Fibroblast of the aortic adventitia (primary cell): ENCODE results near the gene SLC7A8. TPM values are rescaled to one million over a fixed set of nuclear protein-coding genes. Genes with fewer than 3 reads are reported as not detected.
A peak's percentile ranks its signal among the peaks of the same experiment; 100 is the strongest.

Experiments used
- DNase-seq: peaks from one replicate; pipeline ENCODE4 v3.0.0-alpha.2; 2010; ENCODE audit warnings: low read depth
- H3K4me3 ChIP-seq: 2 replicates; pipeline ENCODE4 v1.5.1; 2011; ENCODE audit warnings: low read depth, mild to moderate bottlenecking, control low read depth, low read length, moderate library complexity
- total RNA-seq: library from RNA; depleted of rRNA; stranded (reverse); fragments of >200 nt; gene quantifications from 2 replicates; pipeline ENCODE4 v1.2.3, GENCODE V29; 2012; ENCODE audit warnings: low replicate concordance
- TF ChIP-seq, protein P1 (sequence below): IDR thresholded peaks from 2 replicates; pipeline ENCODE4 v1.5.1; 2011; ENCODE audit warnings: mild to moderate bottlenecking, low read length, control low read depth, inconsistent platforms; ENCODE audit not compliant: insufficient read depth

The SLC7A8 gene
- total RNA-seq, 1 donor, result 11.7 TPM

DNA sequence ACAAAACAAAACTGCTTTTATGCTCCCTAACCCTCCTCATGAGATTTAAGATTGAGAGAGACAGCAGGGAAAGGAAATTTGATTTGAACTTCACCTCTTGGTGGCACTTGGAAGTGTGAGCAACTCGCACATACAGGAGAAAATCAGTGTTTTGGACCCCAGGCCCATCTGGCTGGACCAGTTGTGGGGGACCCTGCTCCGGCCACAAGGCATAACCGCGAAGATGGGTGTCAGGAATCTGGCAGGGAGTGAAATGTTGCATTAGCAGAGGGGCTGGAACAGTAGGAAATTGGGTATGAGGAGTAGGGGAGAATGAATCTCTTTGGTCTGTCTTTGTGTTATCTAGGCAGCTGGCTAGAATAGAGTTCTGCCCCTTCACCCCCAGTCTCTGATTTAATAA is 79.9 kb downstream of the SLC7A8 start:
- H3K4me3 ChIP-seq, result no peak overlapping the region
- DNase-seq, result no peak
- TF ChIP-seq, protein P1, sequence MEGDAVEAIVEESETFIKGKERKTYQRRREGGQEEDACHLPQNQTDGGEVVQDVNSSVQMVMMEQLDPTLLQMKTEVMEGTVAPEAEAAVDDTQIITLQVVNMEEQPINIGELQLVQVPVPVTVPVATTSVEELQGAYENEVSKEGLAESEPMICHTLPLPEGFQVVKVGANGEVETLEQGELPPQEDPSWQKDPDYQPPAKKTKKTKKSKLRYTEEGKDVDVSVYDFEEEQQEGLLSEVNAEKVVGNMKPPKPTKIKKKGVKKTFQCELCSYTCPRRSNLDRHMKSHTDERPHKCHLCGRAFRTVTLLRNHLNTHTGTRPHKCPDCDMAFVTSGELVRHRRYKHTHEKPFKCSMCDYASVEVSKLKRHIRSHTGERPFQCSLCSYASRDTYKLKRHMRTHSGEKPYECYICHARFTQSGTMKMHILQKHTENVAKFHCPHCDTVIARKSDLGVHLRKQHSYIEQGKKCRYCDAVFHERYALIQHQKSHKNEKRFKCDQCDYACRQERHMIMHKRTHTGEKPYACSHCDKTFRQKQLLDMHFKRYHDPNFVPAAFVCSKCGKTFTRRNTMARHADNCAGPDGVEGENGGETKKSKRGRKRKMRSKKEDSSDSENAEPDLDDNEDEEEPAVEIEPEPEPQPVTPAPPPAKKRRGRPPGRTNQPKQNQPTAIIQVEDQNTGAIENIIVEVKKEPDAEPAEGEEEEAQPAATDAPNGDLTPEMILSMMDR, result no peak

DNA sequence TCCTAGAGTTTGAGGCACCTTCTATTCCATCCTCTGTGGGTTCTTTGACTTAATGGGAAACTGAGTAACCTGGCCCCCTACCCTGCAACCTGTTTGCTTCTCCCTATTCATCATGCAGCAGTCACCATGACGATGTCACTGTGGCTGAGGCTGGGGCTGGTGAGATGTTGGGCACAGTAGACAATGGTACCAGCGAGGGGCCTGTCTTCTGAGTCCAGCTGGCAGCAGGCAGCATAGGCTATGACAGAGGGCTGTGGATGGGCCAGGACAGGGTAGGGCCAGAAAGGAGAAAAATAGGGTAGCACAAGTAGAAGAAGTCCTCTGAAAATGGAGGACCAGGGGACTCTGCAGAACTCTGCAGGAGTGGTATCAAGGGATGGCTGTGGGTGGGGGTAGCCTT is 80.7 kb downstream of the SLC7A8 start:
- no peak for DNase-seq
- no peak overlapping the region for H3K4me3 ChIP-seq
- TF ChIP-seq, protein P1, result no peak

DNA sequence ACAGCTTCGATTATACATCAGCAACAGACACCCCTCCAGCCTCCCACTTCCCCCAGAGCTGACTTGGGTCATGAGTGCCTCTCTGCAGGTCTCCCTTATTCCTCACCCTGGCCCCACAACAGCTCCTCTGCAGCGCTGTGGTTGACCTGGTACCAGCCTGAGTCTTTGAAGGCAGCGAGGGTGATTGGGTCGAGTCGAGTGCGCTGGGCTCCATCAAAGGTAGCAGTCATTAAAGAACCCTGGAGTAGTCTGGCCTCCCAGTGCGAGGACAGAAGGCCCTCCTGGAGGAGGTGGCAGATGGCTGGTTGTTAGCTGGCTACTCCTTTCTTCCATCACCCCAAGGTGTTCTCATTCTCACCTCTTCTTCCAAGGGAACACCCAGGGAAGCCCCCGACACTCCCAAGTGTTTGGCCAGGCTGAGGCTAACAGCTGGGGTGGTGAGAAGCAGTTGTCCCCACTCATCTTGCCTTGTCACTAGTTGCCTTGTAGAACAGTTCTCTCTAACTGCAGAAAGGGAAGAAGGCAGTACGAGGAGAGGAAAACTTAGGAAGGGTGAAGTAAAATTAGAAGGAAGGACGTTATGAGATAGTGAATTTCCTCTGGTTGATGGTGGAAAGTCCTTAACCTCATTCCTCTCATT is 81.4 kb downstream of the SLC7A8 start:
- TF ChIP-seq, protein P1, result no peak
- no peak overlapping the region for H3K4me3 ChIP-seq
- no peak for DNase-seq

DNA sequence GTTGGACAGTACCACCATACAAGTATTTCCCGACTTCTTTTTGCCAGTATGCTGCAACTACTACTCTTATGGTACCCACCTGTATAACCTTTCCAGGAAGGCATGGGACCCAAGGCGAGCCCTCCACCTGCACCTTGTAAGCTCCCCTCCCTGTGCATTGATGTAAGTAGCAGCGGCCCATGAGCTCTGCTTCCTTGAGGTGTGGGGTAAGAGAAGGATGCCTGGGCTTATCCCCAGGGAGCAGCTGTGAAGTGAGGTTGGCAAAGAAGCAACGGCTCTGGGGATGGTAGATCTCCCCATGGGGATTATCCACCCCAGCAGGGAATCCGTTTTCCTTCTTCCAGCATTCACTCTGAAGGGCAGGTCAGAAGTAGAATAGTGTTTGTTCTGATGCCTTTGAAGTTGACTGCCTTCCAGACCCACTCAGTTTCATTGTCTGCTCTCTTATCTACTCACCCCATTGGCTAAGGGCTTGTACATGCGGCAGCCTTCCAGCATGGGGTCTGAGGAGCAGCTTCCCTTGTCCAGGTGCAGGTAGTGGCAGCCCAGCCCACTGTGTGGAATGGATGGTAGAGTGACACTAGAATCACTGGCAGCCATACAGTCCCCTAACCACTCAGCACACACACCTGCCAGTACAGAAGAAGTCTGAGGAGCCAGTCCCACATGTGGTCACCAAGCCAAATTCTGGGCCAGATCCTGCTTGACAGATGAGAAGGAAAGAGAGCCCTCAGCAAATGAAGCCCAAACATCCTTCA is 82.1 kb downstream of the SLC7A8 start:
- TF ChIP-seq, protein P1, result no peak
- H3K4me3 ChIP-seq, result no peak overlapping the region
- no peak for DNase-seq

DNA sequence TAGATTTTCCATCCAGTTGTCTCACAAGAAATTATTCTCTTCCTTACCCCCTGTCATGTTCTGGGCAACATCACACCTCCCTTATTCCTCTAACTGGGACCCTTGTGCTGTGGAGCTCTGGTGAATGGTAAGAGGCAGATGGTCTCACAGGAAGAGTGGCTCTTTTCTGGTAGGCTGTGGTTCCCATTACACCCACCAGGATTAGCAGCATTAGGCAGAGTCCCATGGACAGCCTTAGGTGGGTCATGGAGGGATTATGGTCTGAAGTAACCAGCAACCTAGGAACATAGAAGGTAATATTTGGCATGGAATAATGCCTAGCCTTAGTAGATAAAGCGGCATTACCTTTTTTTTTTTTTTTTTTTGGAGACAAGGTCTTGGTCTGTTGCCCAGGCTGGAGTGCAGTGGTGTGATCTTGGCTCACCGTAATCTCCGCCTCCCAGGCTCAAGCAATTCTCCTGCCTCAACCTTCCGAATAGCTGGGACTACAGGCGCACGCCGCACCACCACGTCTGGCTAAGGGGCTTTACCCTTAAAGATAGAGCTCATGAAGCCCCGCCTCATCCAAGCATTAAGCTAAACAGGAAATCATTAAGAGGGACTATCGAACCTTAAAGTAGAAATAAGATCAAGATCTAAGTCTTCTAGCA is 84.1 kb downstream of the SLC7A8 start:
- no peak for DNase-seq
- H3K4me3 ChIP-seq, result no peak overlapping the region
- TF ChIP-seq, protein P1, result peak; percentile 29

DNA sequence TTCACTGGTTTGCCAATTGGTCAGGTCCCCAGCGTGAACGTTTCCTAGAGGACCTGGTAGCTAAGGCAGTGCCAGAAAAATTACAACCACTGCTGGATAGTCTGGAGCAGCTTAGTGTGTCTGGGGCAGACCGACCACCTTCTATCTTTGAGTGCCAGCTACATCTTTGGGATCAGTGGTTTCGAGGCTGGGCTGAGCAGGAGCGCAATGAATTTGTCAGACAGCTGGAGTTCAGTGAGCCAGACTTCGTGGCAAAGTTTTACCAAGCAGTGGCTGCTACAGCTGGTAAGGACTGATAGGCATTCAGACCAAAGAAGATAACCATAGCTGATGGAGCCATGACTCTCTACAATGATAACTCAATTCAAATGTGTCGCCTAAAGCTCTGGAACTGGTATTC is 85.7 kb downstream of the SLC7A8 start:
- H3K4me3 ChIP-seq, result no peak overlapping the region
- no peak for DNase-seq
- TF ChIP-seq, protein P1, result no peak
